T-helper 1 cell treated with Interleukin-12 subunit alpha and Interleukin-12 subunit beta and Interleukin-4 antibody, amounts not matched to agents 30 ng/mL and 1 ng/mL, for 36 hours (primary cell): ENCODE data around the gene ARL1. TPM values are rescaled to one million over a fixed set of nuclear protein-coding genes. Genes with fewer than 3 reads are reported as not detected.

ENCODE experiments used
- total RNA-seq: library from RNA; stranded (reverse); gene quantifications from 2 replicates; pipeline ENCODE4 v1.2.3, GENCODE V29; 2022

The ARL1 gene
- total RNA-seq, 1 donor from 2014 or later = 66.8 TPM

Other genes with a start within 250 kb of the ARL1 start
- not detected in 2 replicates for gene SLC5A8, start 197.5 kb downstream of the ARL1 start, total RNA-seq
- gene UTP20, start 127.7 kb downstream of the ARL1 start, total RNA-seq = 18.8 and 20.1 TPM in 2 replicates
- gene SPIC, start 67.6 kb upstream of the ARL1 start, total RNA-seq = not detected in 2 replicates
- not detected in 2 replicates for gene MYBPC1, start 187.2 kb upstream of the ARL1 start, total RNA-seq